Heart right ventricle (tissue), 16 donors: ENCODE data around the gene WDR86. TPM values are rescaled to one million over a fixed set of nuclear protein-coding genes. Genes with fewer than 3 reads are reported as not detected.

ENCODE experiments used
- ATAC-seq, 8 donors: fragments of 200-7000 bp; cut with Tn5 transposase; one replicate each; pipeline ENCODE4 v1.9.1; 2020; ENCODE audit warnings: mild to moderate bottlenecking in 8 of 8, moderate library complexity in 8 of 8, moderate number of reproducible peaks in 1 of 8
- DNase-seq, 2 donors: peaks; one replicate each; pipeline ENCODE4 v3.0.0-alpha.2; 2020
- H3K27ac ChIP-seq, 10 donors: fragments of 200-600 bp; sonication (generic) in 2 of 10; one replicate each; pipeline versions ENCODE4 v1.5.0 to v1.8.0; 2020 to 2022; ENCODE audit warnings: mild to moderate bottlenecking in 3 of 10
- H3K27me3 ChIP-seq, 7 donors: fragments of 200-600 bp; one replicate each; pipeline ENCODE4 v1.8.0; 2021 to 2022; ENCODE audit warnings: mild to moderate bottlenecking in 2 of 7
- H3K36me3 ChIP-seq, 9 donors: fragments of 200-600 bp; sonication (generic) in 1 of 9; one replicate each; pipeline versions ENCODE4 v1.5.0 to v1.8.0; 2020 to 2022; ENCODE audit warnings: mild to moderate bottlenecking in 2 of 9
- H3K4me1 ChIP-seq, 9 donors: fragments of 200-600 bp; sonication (generic) in 1 of 9; one replicate each; pipeline versions ENCODE4 v1.5.0 to v1.8.0; 2020 to 2022; ENCODE audit warnings: mild to moderate bottlenecking in 4 of 9
- H3K4me3 ChIP-seq, 10 donors: fragments of 200-600 bp; sonication (generic) in 2 of 10; one replicate each; pipeline versions ENCODE4 v1.5.0 to v1.8.0; 2020 to 2022; ENCODE audit warnings: mild to moderate bottlenecking in 7 of 10, moderate library complexity in 2 of 10
- H3K9me3 ChIP-seq, 11 donors: fragments of 200-600 bp in 10 of 11; sonication (generic) in 2 of 11; one replicate each; pipeline versions ENCODE4 v1.5.0 to v1.8.0; 2013 to 2022; ENCODE audit warnings: mild to moderate bottlenecking in 2 of 11, control low read depth in 1 of 11, moderate library complexity in 1 of 11
- WGBS, 2 donors: extraction: QIAGEN DNeasy Blood & Tissue Kit; methylation state at CpG; one replicate each; pipeline ENCODE4 v1.1.7; 2013; ENCODE audit warnings: inconsistent platforms in 1 of 2; 5-methylcytosine and 5-hydroxymethylcytosine counted together
- intact Hi-C, 10 donors: fragments of 100-400 bp; cut with DNase I; formaldehyde crosslinking; loops; one replicate each; pipeline versions ENCODE4 v1.11.1 to v1.14.2; 2022
- polyA plus RNA-seq, 2 donors: library from polyadenylated mRNA; stranded (reverse); fragments of 200-250 nt; gene quantifications; one replicate each; pipeline ENCODE4 v1.2.3, GENCODE V29; 2013
- total RNA-seq, 10 donors: library from RNA; stranded (reverse); fragmentation: NEBNext Ultra II Directional in 3 of 10; extraction: Animal tissue kit (Norgen Biotek cat#: 25700) in 3 of 10; gene quantifications; one replicate each; pipeline versions ENCODE4 v1.2.1 to v1.2.4, GENCODE V29; 2021 to 2023
- TF ChIP-seq, protein P1 (sequence below), 9 donors: fragments of 200-600 bp; sonication (generic) in 2 of 9; IDR thresholded peaks; one replicate each; pipeline versions ENCODE4 v1.5.0 to v1.8.0; 2021 to 2022; ENCODE audit warnings: antibody characterized with exemption in 9 of 9, mild to moderate bottlenecking in 5 of 9, moderate library complexity in 1 of 9
- donor health status: Arrhythmogenic right ventricular cardiomyopathy.
- donor health status: ischemic (EF 13 %, LVEDD 7.1; RV severe dilation, severe dysfunction).
- donor health status: healthy with polysubstance abuse.
- donor health status: DM: no; HTN: yes; CAD: no.
- donor health status: DM: no; HTN: no; CAD: no.
- donor health status: ischemic (EF 25% LVEDD 6.9; RV normal size, moderate dysfunction).
- donor health status: ischemic (EF 25% LVEDD 5.7; RV mildly dilated, moderate dysfunction).
- donor health status: healthy.
- donor health status: DM: yes; HTN: yes; CAD: no.
- donor health status: Ischemic cardiomyopathy.
- donor health status: ischemic (EF 35%, LVEDD 5.7; RV mildly dilated, moderate dysfunction).
- donor health status: nonischemic (EF 11% LVEDD 7.7; RV severe dilation, severe dysfunction).
- donor health status: DM: yes; HTN: yes; CAD: no.
- donor health status: PGD.
- donor health status: ischemic (EF 29% LVEDD 5.4; RV normal size, mild dysfunction).
- donor health status: nonischemic (EF 23%, LVEDD 6.1; RV moderate dilation, normal function).

The WDR86 gene
- total and polyA plus RNA-seq, 12 donors: 0.15 to 0.52 (median 0.25) TPM; not detected in 3

DNA sequence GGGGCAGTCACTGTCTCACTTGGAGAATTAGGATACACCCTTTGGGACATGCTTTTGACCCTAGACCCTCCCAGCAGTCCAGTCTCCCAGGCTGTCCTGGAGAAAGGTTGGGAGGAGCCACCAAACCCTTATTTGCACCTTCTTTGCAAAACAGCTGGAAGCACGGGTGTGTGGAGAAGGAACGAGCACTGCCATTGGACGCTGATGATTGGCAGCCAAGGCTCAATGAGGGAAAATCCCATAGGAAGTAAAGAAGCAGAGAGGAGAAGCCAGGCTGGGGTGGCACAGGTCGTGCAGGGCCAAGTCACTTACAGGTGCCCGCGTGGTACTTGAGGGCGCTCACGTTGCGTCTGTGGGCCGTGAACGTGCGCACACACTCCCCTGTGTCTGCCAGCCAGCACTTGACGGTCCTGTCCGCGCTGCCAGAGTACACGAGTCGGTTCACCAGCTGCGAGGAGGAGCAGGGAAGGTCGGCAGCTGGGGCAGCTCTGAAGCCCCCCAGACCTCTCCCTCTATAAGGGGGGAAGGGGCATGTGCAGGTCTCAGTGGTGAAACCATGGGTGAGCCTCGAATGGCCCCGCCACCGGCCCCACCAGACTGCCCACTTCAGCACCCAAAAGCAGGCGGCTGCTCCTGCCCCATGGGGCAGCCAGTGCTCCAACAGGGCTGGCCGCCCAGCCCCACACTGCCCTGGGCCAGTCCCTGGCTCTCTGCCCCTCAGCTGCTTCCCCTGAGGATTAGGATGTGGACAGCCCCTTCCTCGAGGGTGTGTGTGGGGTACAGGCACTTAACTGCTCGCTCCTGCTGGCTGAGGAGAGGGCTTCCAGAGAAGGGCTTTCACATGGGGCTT, 24.8 kb downstream of the WDR86 start:
- no peak for DNase-seq
- H3K27me3 ChIP-seq: peaks cover 15 to 57% (median 42%) of the 10 kb centered on the region in 7 donors

DNA sequence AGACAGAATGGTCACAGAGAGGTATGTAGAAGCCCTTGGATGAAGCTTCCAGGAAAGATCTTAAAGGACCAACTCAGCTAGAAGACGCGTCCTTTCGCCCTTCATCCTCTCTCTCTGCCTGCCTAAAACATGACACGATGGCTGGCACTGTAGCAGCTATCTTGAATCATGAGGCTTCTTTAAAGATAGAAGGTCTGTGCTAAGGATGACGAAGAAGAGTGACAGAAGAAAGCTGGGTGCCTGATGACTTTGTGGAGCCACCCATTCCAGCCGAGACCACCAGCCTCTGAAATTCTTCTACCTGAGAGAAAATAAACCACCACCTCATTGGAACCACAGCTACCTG, 25.5 kb downstream of the WDR86 start:
- H3K9me3 ChIP-seq: no peaks in the 10 kb centered on the region
- H3K27me3 ChIP-seq: peaks cover 15 to 51% (median 42%) of the 10 kb centered on the region in 7 donors
- no peak overlapping the region for H3K27ac ChIP-seq
- no peak overlapping the region for H3K4me3 ChIP-seq
- no peak for DNase-seq
- H3K4me1 ChIP-seq: peaks cover 3 to 19% (median 16%) of the 10 kb centered on the region in 9 donors
- H3K36me3 ChIP-seq: peaks cover 0 to 3% (median 0%) of the 10 kb centered on the region in 9 donors
- no peak for ATAC-seq
- WGBS, 2 donors: 79 to 87% methylated on average over 6 of the region's 6 CpGs
- intact Hi-C loops: loop anchor here in 2 of 10 donors (5.0 kb wide), 1 partner anchor 53 kb away; no protein-coding TSS in a partner anchor
- TF ChIP-seq, protein P1, sequence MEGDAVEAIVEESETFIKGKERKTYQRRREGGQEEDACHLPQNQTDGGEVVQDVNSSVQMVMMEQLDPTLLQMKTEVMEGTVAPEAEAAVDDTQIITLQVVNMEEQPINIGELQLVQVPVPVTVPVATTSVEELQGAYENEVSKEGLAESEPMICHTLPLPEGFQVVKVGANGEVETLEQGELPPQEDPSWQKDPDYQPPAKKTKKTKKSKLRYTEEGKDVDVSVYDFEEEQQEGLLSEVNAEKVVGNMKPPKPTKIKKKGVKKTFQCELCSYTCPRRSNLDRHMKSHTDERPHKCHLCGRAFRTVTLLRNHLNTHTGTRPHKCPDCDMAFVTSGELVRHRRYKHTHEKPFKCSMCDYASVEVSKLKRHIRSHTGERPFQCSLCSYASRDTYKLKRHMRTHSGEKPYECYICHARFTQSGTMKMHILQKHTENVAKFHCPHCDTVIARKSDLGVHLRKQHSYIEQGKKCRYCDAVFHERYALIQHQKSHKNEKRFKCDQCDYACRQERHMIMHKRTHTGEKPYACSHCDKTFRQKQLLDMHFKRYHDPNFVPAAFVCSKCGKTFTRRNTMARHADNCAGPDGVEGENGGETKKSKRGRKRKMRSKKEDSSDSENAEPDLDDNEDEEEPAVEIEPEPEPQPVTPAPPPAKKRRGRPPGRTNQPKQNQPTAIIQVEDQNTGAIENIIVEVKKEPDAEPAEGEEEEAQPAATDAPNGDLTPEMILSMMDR (IDR thresholded peaks at IDR 0.05): no peak

More for the DNA sequence above, 24.8 kb downstream of the WDR86 start:
- peaks cover 3 to 19% (median 16%) of the 10 kb centered on the region in 9 donors for H3K4me1 ChIP-seq
- no peaks in the 10 kb centered on the region for H3K9me3 ChIP-seq
- no peak for ATAC-seq
- no peak overlapping the region for H3K27ac ChIP-seq
- WGBS, 2 donors: 82 to 88% methylated on average over 26 of the region's 26 CpGs
- H3K4me3 ChIP-seq: no peak overlapping the region
- TF ChIP-seq, protein P1 (IDR thresholded peaks at IDR 0.05): no peak
- intact Hi-C loops: loop anchor here in 2 of 10 donors (5.0 kb wide), 1 partner anchor 52 kb away; no protein-coding TSS in a partner anchor
- no peaks in the 10 kb centered on the region for H3K36me3 ChIP-seq

DNA sequence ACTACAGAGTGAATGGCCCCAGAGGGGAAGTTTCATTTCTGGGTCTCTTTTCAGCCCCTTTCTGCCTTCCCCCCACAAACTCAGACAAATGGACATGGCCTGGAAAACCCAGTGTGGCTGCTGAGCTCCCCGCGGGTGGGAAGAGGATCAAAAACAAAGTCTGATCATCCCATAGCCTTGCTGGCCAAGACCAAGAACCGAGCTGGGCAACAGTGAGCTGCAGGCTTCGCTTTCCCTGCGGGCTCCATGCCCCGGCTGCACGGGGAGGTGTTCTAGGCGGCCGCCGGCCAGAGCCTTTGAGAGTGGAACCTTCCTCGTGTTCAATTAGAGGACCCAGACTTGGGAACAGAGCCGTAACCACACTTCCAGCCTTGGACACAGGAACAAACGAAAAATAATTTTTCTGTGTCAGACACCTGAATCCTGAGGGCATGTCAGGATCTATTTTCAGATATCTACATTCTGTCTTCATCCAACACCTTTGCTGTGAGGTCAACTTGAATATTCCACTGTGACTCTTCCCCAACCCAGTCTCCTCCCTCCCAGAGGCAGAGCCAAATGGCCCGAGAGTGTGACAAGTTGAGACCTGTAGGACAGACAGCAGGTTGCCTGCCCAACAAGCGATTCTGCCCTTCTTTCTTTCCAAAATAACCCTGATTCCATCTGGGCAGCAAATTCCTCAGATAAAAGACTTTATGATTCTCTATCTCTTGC, 26.0 kb downstream of the WDR86 start:
- WGBS, 2 donors: 76 to 78% methylated on average over 15 of the region's 15 CpGs
- ATAC-seq (no peak), DNase-seq (no peak)
- H3K9me3 ChIP-seq: no peaks in the 10 kb centered on the region
- peaks cover 15 to 48% (median 42%) of the 10 kb centered on the region in 7 donors for H3K27me3 ChIP-seq
- H3K36me3 ChIP-seq: peaks cover 0 to 7% (median 0%) of the 10 kb centered on the region in 9 donors
- intact Hi-C loops: loop anchor here in 2 of 10 donors (5.0 kb wide), 1 partner anchor 54 kb away; no protein-coding TSS in a partner anchor
- H3K27ac ChIP-seq: no peak overlapping the region
- TF ChIP-seq, protein P1 (IDR thresholded peaks at IDR 0.05): no peak
- H3K4me1 ChIP-seq: peaks cover 3 to 19% (median 16%) of the 10 kb centered on the region in 9 donors
- H3K4me3 ChIP-seq: no peak overlapping the region
